HG03064 (cell line): ENCODE data around the gene ATXN10.
"Not testable (repeated sequence)": the region's sequence is repeated elsewhere in the genome, so short reads cannot be mapped to it uniquely, and the experiment has no call there.

Experiments
- ATAC-seq: cut with Tn5 transposase; IDR thresholded peaks from one replicate; pipeline ENCODE4 v1.9.1; 2021; ENCODE audit warnings: low read depth; ENCODE audit not compliant: unreplicated experiment

Gene ATXN10

DNA sequence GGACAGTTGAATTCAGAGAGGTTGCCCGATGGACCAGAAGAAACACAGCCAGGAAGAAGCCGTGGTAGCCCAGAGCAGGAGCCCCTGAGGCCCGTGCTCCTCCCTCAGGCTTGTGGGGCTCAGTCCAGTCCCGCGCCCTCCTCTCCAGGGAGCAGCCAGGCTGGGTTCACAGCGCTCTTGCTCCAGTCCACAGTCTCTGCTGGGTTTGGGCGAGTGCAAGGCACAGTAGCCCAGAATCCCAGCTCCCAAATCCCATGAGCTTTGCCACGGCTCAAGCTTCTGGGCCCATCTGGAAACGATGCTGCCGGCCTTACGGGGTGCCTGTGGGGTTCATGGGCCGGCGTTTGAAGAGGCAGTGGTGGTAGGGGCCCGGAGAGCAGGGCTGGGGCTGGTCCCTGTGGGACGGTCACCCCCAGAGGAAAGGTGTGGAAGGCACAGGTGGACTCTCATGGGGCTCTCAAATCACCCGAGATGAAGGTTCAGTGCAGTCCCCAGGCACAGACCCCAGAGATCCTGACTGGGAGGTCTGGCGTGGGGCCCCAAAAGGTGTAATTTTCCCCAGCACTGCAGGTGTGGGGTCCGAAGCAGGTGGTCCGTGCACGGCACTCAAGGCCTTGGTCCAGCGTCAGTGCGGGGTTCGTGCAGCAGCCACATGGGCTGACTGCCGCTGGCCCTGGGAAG, 30.6 kb upstream of the ATXN10 start:
- ATAC-seq = no peak

DNA sequence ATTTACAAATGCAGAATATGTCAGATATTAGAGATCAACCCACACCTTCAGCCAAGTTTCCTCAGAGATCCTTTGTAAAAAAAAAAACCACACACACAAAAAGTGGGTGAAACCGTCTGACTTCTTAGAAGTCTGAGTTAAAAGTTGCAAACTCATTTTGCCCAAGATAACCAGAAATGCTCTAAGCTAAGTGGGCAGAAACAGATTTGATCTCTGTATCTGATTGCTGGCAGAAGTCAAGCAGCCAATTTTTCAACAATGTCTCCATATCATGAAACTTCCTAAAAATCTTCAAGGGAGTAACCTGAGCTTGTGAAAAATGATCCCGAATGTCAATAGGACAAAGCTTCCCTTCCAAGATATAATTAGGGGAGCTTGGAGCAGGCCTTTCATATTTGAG, 28.6 kb upstream of the ATXN10 start:
- no peak for ATAC-seq

DNA sequence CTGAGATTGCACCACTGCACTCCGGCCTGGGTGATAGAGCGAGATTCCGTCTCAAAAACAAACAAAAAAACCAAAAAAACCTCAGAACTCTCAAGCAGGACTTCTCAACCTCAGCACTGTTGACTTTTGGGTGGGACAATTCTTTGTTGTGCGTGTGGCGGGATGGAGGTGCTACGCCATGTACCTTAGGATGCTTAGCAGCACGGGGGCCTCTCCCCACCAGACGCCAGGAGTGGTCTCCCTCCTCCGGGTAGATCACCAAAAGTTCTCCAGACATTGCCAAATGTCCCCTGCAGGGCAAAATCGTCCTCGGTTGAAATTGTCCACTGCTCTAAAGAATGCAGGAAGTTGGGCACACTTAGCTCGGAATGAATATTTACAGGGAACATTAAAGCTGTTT, 26.9 kb upstream of the ATXN10 start:
- ATAC-seq = no peak

DNA sequence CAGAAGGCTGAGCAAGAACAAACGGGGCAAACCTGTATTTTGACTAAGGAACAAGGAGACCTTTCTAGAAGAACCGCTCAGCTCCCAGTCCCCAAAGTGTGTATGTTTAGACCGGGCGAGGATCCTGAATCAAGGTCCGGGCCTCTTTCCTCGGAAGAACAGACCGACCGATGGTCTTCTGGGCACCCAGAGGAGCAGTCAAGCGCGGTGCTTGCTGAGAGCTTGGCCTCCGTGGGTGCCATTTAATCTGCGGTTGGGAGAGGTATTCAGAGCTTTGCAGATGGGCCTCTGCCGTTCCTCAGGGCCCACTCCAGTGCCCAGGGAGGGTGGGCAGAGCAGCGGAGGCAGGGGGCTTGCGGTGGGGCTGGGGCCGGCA, 26.5 kb upstream of the ATXN10 start:
- ATAC-seq = no peak

DNA sequence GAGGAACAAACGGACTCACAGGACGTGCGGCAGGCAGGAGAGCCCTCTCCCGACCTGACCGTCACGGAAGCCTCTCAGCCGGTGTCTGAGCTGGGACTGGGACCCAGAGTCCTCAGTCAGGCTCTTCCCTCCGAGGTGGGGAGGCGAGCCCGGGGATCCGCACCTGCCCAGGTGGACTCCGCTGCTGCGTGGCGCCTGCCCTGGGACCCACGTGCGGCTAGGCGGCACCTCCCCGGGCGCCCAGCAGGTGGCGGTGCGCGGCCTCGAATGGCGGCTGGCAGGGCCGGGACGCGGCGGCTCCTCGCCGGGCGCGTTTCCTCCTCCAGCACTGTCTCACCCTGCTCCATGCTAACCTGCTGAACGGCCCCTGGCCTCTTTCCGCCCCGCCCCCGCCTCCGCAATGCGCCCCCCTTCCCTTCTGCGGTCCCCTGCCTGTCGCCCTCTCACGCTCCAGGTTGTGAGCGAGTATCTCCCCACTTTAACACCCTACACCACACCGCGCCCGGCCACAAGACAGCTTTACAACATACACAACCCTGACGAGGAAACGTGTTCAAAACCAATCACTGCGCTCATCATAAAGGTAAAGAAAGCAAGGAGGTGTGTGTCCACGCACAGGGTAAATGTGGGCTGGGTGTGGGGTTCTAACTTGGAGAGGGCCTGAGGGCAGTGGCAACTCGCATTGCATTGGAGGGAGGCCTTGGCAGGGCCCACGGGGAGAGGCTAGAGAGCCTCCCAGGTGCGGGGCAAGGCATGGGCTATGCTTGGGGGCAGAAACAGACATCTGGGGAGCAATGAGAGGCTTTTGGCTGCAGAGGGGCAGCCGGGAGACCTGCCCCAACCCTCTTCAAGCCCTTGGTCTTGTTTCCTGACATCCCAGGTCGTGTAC, 25.9 kb upstream of the ATXN10 start:
- ATAC-seq = no peak

DNA sequence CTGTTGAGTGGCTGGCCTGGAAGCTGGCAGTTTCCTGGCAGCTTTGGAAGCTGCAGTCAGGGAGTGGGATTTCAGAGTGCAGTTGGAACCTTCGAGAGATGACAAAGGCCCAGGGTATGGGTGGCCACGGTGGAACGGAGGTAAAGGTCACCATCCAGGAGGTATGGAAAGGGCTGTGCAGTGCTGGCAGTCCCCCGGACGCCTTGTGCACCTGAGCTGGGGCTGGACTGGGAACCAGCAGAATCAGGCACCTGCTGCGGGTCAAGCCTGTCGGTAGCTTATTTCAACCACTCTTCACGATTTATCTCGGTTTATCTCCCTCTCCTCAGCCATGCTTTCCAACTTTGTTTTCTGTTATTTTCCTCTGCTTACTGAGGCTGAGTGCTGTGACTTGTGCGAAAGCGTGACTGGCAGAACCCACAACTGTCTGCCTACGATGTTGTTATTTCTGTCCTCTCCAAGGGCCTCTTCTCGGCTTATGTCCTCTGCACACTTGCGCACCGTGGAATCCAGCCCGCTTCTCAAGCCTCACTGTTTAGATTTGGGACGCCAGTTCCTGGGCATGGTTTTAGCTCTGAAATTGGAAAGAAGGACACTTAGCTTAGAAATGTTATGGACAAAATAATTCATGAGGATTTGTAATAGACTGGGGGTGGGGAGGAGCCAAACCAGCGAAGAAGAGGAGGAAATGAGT, 24.0 kb upstream of the ATXN10 start:
- ATAC-seq = no peak

DNA sequence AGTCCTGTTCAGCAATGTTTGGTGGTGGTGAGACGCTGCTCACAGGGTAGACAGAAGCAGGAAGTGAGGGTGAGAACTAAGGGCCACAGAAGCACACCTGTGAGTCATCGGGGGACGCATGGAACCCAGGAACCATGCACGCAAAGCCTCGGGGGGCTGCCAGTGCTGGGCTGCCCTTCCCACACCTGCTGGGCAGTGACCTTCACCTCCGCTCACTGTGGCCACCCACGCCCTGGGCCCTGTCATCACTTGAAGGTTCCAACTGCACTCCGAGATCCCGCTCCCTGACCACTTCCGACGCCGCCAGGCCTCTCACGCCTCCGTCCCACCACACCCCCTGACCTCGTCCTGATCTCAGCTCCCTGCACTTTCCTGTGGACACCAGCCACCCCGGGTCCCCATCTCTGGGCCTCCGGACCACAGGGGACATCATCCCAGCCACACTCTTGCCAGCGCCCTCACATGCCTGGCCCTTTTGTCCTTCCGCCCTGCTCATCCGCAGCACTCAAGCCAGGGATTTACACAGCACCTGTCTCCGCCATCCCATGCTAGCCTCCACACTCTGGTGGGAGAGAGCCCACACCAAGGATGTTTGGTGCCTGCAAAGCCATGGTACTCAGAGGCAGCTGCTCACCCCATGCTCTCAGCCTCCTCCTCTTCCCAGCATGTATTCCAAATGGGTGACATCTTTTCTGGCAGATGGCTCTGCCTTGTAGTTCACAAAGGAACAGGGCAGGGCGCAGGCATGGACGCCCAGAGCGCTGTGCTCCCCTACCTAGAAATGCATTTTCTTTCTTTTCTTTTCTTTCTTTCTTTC, 23.1 kb upstream of the ATXN10 start:
- ATAC-seq = no peak

DNA sequence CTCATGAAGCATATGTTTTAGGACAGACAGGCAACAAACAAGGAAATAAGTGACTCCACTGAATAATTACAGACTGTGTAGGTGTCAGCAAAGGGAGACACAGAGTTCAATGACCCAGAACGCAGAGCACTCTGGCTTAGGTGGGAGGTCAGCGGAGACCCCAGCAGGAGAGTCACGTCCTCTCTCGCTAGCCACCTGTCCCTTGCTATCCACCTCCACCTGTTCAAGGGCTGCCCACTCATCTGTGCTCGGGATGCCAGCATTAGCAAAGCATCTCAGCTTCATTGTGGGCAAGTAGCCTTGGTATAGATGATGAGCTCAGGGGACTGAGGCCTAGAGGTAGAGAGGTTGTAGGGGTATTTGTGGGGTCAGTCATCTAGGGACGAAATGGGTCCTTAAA, 21.8 kb upstream of the ATXN10 start:
- ATAC-seq = no peak

DNA sequence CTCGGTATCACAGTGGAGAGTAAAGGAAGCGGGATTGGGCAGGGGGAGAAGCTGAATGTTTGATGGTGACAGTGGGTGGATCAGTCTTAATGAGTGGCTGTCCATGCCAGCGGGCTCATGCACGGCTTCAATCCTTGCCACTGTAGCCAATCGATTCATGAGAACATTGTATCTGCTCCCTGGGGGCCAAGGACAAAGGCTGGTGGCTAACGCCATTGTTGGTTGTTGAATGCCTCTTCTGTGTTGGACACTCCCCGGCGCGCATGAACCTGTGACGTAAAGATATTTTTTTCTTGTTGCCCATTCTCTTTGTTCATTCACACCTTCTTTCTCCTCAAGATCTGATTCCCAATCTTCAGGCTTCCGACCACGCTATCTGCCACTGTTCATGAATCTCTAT, 20.9 kb upstream of the ATXN10 start:
- no peak for ATAC-seq

DNA sequence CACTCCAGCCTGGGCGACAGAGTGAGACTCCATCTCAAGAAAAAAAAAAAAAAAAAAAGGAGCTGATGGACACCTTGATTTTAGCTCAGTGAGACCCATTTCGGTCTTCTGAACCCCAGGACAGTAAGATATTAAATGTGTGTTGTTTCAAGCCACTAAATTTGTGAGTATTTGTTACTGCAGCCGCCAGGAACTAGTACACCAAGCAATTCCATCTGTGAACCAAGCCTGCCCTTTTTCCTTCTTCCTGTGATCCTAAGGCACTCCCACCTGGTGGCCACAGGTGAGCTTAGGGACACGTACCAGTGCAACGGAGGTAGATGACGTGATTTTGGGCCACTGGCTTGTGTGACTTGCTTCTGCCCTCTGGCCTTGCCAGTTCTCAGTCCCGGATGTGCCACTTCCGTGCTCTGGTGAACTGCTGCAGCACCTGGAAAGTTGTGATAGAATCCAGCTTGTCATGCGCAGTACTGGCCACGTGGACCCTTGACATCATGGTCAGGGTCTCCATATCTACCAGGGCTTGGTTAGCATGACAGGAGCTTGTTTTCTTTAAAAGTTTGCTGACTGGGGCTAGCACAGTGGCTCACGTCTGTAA, 19.6 kb upstream of the ATXN10 start:
- no peak for ATAC-seq

DNA sequence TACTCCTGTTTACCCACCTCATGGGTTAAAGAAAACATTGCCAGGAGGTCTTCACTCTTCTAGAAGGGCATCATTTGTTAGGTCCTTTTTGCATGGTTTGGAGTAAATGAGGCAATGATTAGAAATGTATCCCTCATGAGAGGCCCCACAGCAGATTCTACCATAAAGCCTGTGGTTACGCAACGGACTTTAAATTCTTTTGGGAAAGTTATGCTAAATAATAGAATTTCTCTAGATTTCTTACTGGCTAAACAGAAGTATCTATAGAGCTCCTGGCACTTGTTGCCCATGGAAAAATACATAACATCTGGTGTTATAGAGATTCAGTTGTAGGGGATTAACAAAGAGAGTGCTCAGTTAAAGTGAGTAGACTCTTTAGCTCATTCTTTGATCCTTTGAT, 15.1 kb upstream of the ATXN10 start:
- ATAC-seq = no peak

DNA sequence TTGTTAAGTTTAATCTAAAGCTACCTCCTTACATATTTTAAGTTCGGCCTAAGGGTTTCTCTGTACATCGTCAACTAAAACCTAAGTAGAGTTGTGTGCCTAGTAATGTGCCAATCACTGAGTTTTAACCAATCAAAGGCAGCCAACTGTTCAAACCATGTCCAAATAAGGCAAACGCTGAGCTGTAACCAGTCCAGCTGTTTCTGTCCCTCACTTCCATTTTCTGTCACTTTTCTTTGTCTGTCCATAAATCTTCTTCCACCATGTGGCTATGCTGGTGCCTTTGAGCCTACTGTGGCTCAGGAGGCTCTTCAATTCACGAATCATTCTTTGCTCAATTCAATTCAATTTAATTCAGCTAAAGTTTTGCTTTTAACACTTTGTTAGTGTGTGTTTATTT, 13.9 kb upstream of the ATXN10 start:
- ATAC-seq = no peak

DNA sequence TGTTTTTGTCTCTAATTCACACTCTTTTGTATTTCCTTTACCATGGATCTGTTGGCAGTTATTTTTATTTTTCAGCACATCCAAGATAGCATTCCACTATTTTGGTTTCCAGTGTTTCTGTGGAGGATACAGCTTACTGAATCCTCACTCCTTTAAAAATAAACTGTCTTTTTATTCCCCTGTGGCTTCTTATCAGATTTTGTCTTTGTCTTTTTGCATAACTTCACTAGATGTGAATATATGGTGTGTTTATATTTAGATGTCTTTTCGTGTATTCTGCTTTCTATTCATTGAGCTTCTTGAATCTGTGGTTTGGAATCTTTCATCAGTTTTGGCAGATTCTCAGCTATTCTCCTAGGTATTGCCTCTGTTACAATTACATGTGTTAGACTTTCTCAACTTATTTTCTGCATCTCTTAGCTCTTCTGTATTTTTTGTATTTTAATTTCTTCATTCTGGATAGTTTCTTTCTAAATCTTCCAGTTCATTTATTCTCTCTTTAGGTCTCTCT, 7.4 kb upstream of the ATXN10 start:
- ATAC-seq = no peak

DNA sequence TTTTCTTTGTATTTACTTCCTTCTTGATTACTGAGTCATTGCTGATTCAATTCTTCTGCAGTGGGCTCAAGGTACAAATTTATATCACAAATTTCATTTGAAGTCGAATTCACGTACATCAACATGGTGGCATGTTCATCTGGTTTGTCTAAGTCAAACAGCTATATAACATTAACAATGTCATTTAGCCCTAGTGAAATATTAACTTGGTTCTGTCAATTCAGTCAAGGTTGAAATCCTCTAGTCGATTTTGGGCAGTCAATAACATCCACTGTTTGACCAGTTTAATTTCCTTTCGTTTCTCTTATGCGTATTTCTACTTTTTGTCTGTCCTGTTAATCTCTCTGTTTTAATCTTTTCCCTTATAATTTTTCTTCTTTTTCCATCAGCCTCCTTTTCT, 4.1 kb upstream of the ATXN10 start:
- no peak for ATAC-seq

DNA sequence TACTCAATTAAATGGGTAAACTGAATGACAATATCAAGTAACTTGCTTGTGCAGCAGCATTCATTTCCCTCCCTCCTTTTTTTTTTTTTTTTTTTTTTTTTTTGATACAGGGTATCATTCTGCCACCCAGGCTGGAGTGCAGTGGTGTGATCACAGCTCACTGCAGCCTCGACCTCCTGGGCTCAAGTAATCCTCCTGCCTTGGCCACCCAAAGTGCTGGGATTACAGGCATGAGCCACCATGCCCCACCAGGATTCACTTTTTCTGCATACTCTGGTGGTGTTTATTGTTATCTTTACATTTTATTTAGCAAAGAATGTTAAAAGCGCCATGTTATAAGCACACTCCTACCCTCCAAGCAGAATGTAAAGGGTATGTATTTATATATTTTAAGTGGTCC, 1.3 kb upstream of the ATXN10 start:
- not testable (repeated sequence) for ATAC-seq

DNA sequence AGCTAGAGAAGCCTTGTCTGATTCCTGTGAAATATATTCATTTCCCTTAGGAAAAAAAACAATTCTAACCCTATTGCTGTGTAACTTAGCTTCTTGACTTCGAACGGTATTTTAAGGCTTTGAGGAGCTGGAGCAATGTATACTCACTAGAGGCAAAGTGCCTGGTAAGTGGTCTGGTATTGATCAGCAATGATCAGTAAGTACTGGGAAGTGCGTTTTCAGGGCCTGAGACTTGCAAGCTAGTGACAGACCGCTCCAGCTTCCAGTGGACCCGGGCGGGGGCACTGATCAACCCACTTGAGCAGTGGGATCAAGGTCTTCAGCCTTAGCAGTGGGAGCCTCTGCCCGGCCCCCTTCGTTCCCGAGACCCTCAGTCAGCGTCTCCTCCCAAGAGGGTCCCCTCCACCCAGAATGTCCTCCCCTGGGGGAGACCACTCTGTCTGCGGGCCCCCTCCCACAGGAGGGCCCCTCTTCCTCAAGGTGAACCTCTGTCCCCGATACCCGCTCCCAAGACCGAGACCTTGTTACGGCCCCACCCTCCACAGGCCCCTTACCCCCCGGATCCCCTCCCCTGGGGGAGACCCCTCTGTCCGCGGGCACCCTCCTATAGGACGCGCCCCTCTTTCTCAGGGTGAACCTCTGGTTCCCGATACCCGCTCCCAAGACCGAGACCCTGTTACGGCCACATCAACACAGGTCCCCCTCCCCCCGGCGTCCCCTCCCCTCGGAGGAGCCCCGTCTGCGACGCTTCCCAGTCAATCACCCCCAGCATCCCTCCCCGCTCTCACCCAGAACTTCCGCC, 452 bp upstream of the ATXN10 start:
- ATAC-seq = no peak

DNA sequence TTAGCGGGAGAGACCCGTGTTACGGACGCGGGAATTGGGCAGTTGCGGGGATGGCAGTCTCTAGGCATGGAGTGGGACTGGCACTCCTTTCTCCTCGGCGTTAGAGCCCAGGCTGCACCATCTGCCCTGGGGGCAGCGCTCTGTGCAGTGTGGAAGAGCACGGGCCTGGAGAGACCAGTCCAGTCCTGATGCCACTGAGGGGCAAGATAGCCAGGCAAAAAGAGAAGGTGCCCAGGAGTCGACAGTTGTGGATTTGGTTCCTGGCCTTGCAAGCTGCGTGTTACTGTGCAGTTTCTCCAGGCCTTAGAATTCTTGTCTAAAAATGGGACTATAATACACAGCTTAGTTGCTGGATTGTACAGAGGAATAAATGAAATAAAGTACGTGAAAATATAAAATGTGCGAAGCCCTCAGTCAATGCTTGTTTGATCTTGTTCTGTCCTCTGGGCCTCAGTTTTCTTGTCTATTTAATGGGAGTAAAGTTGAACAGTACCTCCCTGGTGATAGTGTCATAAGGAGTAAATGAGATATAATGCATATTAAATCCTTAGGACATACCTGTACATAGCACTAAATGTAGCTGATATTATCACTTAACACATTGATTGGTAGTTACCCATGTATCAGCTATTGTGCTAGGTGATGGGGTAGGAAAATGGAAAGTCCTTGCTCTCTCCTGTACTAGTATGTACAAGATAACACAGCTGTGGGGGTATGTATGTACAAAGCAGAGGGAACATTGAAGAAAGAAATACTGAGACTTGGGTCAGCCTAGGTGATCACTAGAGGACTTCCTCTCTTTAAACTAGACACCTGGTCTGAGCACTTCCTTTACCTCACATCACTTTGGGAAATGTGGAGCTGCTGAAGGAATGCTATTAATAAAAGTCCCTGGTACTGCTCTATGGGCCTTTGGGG, 1.2 kb downstream of the ATXN10 start:
- no peak for ATAC-seq

DNA sequence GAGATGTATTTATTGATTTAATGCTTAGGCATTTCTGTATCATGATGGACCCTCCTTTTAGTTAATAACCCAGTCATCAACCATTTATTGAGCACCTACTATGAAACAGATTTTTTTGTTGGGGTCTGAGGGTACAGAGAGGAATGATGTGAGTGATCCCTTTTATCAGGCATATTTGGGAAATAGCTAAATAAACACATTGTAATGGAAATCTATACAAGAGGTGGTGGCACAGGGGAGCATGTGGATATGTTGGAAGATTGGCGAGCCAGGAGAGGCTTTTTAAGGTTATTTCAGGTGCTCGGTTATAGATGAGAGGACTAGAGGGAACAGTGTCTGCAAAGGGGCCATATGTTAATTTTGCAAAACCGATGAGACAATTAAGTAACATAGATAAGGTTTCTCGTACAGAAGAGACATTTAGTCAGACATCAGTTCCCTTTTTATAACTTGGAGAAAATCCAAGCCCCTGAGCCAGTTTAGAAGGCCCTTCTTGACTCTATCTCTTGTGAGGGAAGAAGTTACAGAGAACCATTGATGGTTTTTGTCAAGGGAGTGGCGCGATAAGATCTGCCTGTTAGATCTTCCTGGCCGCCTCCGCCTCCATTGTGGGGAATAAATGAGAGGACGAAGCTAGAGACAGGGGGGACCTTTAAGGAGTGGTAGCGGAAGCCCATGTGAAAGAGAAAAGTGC, 2.0 kb downstream of the ATXN10 start:
- ATAC-seq = no peak
